ENCODE data around the gene DHRS1.
"Not testable (repeated sequence)": the region's sequence is repeated elsewhere in the genome, so short reads cannot be mapped to it uniquely, and the experiment has no call there.

DHRS1 gene

GRCh38 chr14:24337144-24337823 is 37.7 kb upstream of the DHRS1 start:
- H3K36me3 ChIP-seq (ENCODE audit: control insufficient read depth in 2 of 2, insufficient read depth in 2 of 2, low read length in 2 of 2): no peaks in the 10 kb centered on the region
- H3K27ac ChIP-seq (ENCODE audit: low read length): no peak overlapping the region
- peaks cover 22% of the 10 kb centered on the region for H3K4me1 ChIP-seq (ENCODE audit: control insufficient read depth, insufficient read depth, low read length)
- no peaks in the 10 kb centered on the region for H3K9me3 ChIP-seq (ENCODE audit: control insufficient read depth in 2 of 2, low read length in 2 of 2)
- peaks cover 42 to 48% of the 10 kb centered on the region in 2 donors for H3K27me3 ChIP-seq (ENCODE audit: control insufficient read depth in 1 of 2, insufficient read depth in 2 of 2, low read length in 2 of 2)
- H3K4me3 ChIP-seq (ENCODE audit: low read length in 2 of 2): no peak overlapping the region
- H3K9ac ChIP-seq (ENCODE audit: low read length in 2 of 2): no peak overlapping the region

DNA sequence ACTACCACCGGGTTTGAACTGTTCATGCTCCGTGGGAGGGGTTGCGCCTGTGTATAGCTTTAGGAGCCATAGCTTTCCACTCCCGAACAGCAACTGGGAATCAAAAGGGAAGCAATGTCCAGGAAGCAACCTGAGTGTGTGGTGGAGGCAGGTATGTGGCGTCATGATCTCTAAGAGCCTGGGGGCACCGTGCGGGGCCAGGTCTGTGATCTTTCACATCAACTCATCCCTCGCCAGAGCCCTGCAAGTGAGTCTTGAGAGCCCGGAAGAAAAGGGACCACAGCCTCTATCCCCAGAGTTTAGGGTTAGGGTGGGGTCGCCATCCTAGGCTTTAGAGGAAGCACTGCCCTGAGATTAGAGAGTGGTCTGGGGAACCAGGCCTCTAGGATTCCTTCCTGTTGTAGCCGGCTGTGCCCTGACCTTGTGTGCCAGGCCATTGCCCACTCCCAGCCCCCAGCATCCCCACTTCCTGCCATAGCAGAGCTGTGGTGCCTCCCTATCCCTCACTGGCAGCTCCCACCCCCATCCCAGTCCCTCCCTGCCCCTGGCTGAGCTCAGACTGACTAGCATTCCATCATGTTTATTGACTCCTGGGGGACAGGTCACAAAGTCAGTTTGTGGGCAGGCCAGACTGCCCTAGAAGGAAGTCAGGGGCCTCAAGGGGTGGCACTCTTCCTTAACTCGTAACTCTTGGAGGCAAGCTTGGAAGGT is 36.0 kb upstream of the DHRS1 start:
- H3K9ac ChIP-seq (ENCODE audit: low read length in 2 of 2): no peak overlapping the region
- H3K27me3 ChIP-seq (ENCODE audit: control insufficient read depth in 1 of 2, insufficient read depth in 2 of 2, low read length in 2 of 2): peaks cover 46 to 50% of the 10 kb centered on the region in 2 donors
- H3K36me3 ChIP-seq (ENCODE audit: control insufficient read depth in 2 of 2, insufficient read depth in 2 of 2, low read length in 2 of 2): no peaks in the 10 kb centered on the region
- peaks cover 30% of the 10 kb centered on the region for H3K4me1 ChIP-seq (ENCODE audit: control insufficient read depth, insufficient read depth, low read length)
- no peaks in the 10 kb centered on the region for H3K9me3 ChIP-seq (ENCODE audit: control insufficient read depth in 2 of 2, low read length in 2 of 2)
- no peak overlapping the region for H3K27ac ChIP-seq (ENCODE audit: low read length)
- peak overlapping the region in 1 of 2 donors; percentile 64 for H3K4me3 ChIP-seq (ENCODE audit: low read length in 2 of 2)

DNA sequence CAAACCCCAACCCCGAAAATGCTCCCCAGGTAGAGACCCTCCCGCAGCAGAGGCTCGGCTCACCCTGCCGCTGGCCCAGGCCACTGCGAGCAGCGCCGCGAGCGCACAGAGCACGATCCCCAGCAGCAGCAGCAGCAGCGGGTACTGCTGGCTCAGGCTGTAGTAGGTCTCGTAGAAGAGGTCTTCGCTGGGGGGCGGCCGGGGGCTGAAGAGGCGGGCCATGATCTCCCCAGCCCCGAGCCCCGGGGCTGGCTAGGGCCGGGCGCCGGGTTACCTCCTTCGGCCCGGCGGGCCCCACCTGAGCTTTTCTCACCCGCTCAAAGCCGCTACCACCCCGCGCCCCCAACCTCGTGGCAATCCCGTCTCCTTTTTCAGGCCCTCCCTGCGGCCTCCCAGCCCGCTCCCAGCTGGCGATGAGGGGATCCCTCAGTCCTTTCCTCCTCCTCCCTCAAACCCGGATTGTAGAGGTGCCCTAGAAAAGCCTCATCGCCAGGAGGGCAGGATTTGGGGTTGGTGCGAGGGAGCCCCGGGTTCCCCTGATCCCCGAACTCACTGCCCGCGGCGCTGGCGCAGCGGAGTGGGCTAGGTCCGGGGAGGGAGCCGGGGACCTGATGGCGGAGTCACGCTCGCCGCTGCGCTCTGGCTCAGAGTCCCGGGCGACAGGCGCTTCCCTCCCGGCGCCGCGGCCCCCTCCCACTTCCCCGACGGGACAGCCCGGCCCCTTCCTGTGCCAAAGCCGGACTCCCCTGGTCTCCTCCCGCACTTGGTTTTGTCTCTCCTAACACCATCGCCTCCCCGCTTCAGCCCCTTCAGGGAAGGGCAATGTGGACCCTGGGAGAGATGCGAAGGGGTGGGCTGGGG is 35.1 kb upstream of the DHRS1 start, which contains the start of gene ADCY4:
Gene ADCY4, minus strand, starts transcription at position 641 of the 861 bp plus-strand sequence. Its CDS starts 419 bp downstream, at position 222.
- Histone ChIP-seq H3K36me3 (ENCODE audit: control insufficient read depth in 2 of 2, insufficient read depth in 2 of 2, low read length in 2 of 2) (no peaks in the 10 kb centered on the region), H3K9me3 (ENCODE audit: control insufficient read depth in 2 of 2, low read length in 2 of 2) (no peaks in the 10 kb centered on the region), H3K27ac (ENCODE audit: low read length) (peak within 1 kb of the TSS; percentile 53), H3K9ac (ENCODE audit: low read length in 2 of 2) (peak within 1 kb of the TSS; percentile 36 to 55), H3K27me3 (ENCODE audit: control insufficient read depth in 1 of 2, insufficient read depth in 2 of 2, low read length in 2 of 2) (peaks cover 46 to 51% of the 10 kb centered on the region in 2 donors), H3K4me3 (ENCODE audit: low read length in 2 of 2) (peak within 1 kb of the TSS; percentile 46 to 64), H3K4me1 (ENCODE audit: control insufficient read depth, insufficient read depth, low read length) (peaks cover 35% of the 10 kb centered on the region)

DNA sequence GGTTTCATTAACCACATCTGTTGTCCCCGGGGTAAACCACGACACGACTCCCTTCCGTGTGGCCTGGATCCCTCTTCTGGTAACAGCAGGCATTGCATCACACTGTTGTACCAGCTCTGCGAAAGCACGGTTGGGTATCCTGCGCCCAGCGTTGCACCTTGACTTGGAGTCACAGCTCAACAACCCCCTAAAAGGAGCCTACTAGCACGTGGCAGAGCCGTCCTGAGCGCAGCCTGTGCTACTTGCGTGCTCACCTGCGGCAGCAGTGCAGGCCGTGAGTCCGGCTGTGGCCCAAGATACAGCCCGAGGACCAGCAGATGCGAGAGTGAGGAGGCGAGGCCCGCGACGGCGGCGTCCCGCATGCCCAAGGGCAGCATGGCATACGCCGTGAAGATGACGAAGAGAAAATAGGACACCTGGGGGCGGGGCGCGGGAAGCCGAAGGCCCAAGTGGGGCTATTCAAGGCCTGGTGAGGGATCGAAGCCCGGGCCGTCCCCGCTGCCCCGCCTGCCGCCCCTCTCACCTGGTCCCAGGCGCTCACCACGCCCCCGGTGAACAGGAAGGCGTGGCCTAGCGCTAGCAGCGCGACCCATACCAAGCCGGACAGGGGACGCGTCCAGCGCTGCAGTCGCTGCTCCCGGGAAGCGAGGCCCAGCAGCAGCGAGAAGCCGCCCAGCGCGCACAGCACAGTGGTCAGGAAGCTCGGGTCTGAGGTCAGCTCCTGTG is 32.9 kb upstream of the DHRS1 start:
- H3K4me1 ChIP-seq (ENCODE audit: control insufficient read depth, insufficient read depth, low read length): peaks cover 33% of the 10 kb centered on the region
- no peak overlapping the region for H3K27ac ChIP-seq (ENCODE audit: low read length)
- no peaks in the 10 kb centered on the region for H3K36me3 ChIP-seq (ENCODE audit: control insufficient read depth in 2 of 2, insufficient read depth in 2 of 2, low read length in 2 of 2)
- peak overlapping the region; percentile 46 to 66 for H3K4me3 ChIP-seq (ENCODE audit: low read length in 2 of 2)
- H3K9me3 ChIP-seq (ENCODE audit: control insufficient read depth in 2 of 2, low read length in 2 of 2): no peaks in the 10 kb centered on the region
- H3K9ac ChIP-seq (ENCODE audit: low read length in 2 of 2): peak overlapping the region in 1 of 2 donors; percentile 15
- H3K27me3 ChIP-seq (ENCODE audit: control insufficient read depth in 1 of 2, insufficient read depth in 2 of 2, low read length in 2 of 2): peaks cover 36 to 44% of the 10 kb centered on the region in 2 donors

DNA sequence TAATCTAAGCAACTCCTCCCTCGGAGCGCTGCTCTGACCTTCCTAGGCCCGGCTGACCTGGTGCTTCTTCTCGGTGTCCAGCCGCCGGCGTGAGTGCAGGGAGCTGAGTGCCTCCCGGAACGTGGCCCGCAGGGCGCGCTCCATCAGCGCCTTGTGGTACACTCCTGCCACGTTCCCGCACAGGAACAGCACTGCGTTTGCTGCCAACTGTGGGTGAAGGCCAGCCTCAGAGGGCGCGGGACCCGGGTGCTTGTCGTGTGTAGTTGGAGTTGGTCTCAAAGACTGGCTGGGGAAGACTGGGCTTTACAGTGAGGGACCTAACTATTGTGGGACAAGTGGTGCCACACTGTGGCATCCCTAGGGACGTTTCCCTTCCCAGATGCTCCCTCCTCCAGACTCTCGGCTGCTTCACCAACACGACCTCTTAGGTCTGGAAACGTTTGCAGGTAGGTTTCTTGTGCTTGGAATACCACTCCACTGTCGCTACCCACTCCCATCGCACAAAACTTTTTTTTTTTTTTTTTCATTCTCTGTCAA is 32.2 kb upstream of the DHRS1 start:
- Histone ChIP-seq H3K9ac (ENCODE audit: low read length in 2 of 2) (no peak overlapping the region), H3K4me1 (ENCODE audit: control insufficient read depth, insufficient read depth, low read length) (peaks cover 33% of the 10 kb centered on the region), H3K9me3 (ENCODE audit: control insufficient read depth in 2 of 2, low read length in 2 of 2) (no peaks in the 10 kb centered on the region), H3K27me3 (ENCODE audit: control insufficient read depth in 1 of 2, insufficient read depth in 2 of 2, low read length in 2 of 2) (peaks cover 34 to 43% of the 10 kb centered on the region in 2 donors), H3K36me3 (ENCODE audit: control insufficient read depth in 2 of 2, insufficient read depth in 2 of 2, low read length in 2 of 2) (no peaks in the 10 kb centered on the region), H3K27ac (ENCODE audit: low read length) (no peak overlapping the region), H3K4me3 (ENCODE audit: low read length in 2 of 2) (peak overlapping the region in 1 of 2 donors; percentile 66)

- H3K9me3 ChIP-seq (ENCODE audit: control insufficient read depth in 2 of 2, low read length in 2 of 2): no peaks in the 10 kb centered on the region
- H3K9ac ChIP-seq (ENCODE audit: low read length in 2 of 2): no peak overlapping the region
- H3K27me3 ChIP-seq (ENCODE audit: control insufficient read depth in 1 of 2, insufficient read depth in 2 of 2, low read length in 2 of 2): peaks cover 34 to 38% of the 10 kb centered on the region in 2 donors
- peaks cover 33% of the 10 kb centered on the region for H3K4me1 ChIP-seq (ENCODE audit: control insufficient read depth, insufficient read depth, low read length)
- H3K4me3 ChIP-seq (ENCODE audit: low read length in 2 of 2): no peak overlapping the region
- H3K27ac ChIP-seq (ENCODE audit: low read length): no peak overlapping the region
- no peaks in the 10 kb centered on the region for H3K36me3 ChIP-seq (ENCODE audit: control insufficient read depth in 2 of 2, insufficient read depth in 2 of 2, low read length in 2 of 2)
Observed at GRCh38 chr14:24330973-24331674, 31.5 kb upstream of the DHRS1 start.

DNA sequence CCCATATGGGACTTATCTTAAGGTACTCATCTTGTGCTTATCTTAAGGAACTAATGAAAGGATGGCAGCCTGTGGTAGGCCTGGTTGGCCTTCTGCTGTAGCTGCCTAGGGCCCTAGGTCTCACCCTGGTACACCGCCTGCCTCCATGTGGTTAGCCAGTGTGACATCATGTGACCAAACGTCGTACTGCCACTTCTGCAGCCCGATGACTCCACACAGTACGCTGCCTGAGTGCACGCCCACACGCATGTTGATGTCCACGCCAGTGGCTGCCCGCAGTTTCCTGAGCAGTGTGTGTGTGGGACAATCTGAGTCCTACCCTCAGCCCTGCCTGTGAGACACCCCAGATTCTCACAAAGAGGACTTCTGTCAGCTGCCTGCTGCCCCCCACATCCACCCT is 30.2 kb upstream of the DHRS1 start:
- Histone ChIP-seq H3K4me3 (ENCODE audit: low read length in 2 of 2) (no peak overlapping the region), H3K27me3 (ENCODE audit: control insufficient read depth in 1 of 2, insufficient read depth in 2 of 2, low read length in 2 of 2) (peaks cover 22 to 25% of the 10 kb centered on the region in 2 donors), H3K27ac (ENCODE audit: low read length) (no peak overlapping the region), H3K9me3 (ENCODE audit: control insufficient read depth in 2 of 2, low read length in 2 of 2) (no peaks in the 10 kb centered on the region), H3K36me3 (ENCODE audit: control insufficient read depth in 2 of 2, insufficient read depth in 2 of 2, low read length in 2 of 2) (no peaks in the 10 kb centered on the region), H3K4me1 (ENCODE audit: control insufficient read depth, insufficient read depth, low read length) (peaks cover 33% of the 10 kb centered on the region), H3K9ac (ENCODE audit: low read length in 2 of 2) (no peak overlapping the region)

- H3K9ac ChIP-seq (ENCODE audit: low read length in 2 of 2): no peak overlapping the region
- peaks cover 28% of the 10 kb centered on the region for H3K4me1 ChIP-seq (ENCODE audit: control insufficient read depth, insufficient read depth, low read length)
- H3K27ac ChIP-seq (ENCODE audit: low read length): no peak overlapping the region
- no peaks in the 10 kb centered on the region for H3K9me3 ChIP-seq (ENCODE audit: control insufficient read depth in 2 of 2, low read length in 2 of 2)
- H3K36me3 ChIP-seq (ENCODE audit: control insufficient read depth in 2 of 2, insufficient read depth in 2 of 2, low read length in 2 of 2): no peaks in the 10 kb centered on the region
- no peak overlapping the region for H3K4me3 ChIP-seq (ENCODE audit: low read length in 2 of 2)
- H3K27me3 ChIP-seq (ENCODE audit: control insufficient read depth in 1 of 2, insufficient read depth in 2 of 2, low read length in 2 of 2): peaks cover 17 to 20% of the 10 kb centered on the region in 2 donors
Observed at GRCh38 chr14:24329073-24329663, 29.6 kb upstream of the DHRS1 start.

- not testable (repeated sequence) for H3K27ac ChIP-seq (ENCODE audit: low read length); H3K9ac ChIP-seq (ENCODE audit: low read length in 2 of 2); H3K4me3 ChIP-seq (ENCODE audit: low read length in 2 of 2); H3K9me3 ChIP-seq (ENCODE audit: control insufficient read depth in 2 of 2, low read length in 2 of 2); H3K36me3 ChIP-seq (ENCODE audit: control insufficient read depth in 2 of 2, insufficient read depth in 2 of 2, low read length in 2 of 2)
- H3K4me1 ChIP-seq (ENCODE audit: control insufficient read depth, insufficient read depth, low read length): peaks cover 19% of the 10 kb centered on the region
- H3K27me3 ChIP-seq (ENCODE audit: control insufficient read depth in 1 of 2, insufficient read depth in 2 of 2, low read length in 2 of 2): peaks cover 13 to 16% of the 10 kb centered on the region in 2 donors
Observed at GRCh38 chr14:24327914-24328313, 28.3 kb upstream of the DHRS1 start.
